Stimulated activated naive CD4-positive, alpha-beta T cell treated with Interleukin-2 at 50 U/mL for 16 hours (primary cell): ENCODE data around the gene FRY.
"Not testable (repeated sequence)": the region's sequence is repeated elsewhere in the genome, so short reads cannot be mapped to it uniquely, and the experiment has no call there.

ENCODE experiments used
- DNase-seq: peaks from one replicate; lab custom pipeline; 2025; lab: John Stamatoyannopoulos, UW

Gene FRY

GRCh38 chr13:32031025-32031814, at the start of gene FRY:
TSS of gene FRY (plus strand) at chr13:32031774. CDS start at chr13:32031796, 22 bp downstream.
- DNase-seq = peak; percentile 48

DNA sequence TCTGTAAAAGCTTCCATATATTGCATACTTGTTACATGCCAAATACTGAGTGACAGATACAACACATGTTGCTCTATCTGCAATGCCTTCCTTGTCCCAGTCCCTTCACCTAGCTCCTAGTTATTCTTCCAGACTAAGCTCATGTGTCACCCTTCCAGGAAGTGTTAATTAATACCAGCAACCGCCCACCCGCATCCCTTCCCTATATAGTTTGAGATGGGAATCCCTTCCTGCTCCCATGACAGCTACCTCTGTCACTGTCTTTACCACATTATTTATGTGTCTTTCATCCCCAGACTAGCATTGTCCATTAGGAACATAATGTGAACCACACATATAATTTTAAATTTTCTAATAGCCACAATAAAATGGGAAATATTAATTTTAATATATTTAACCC, 49.5 kb upstream of the FRY start:
- no peak for DNase-seq

DNA sequence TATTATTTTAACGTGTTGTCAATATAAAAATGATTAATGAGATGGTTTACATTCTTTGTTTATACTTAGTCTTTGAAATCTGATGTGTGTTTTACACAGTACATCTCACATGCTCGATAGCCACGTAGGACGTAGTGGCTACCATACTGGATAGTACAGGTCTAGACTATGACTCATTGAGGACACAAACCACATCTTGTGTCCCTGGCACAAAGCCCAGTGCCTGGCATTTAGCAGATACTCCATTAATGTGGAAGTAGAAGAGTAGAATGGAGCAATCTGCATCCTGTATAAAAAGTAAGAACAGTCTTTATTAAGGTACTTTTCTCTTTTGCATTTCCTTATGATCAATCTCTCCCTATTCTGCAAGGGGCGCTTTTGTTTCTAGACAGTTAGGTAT, 49.0 kb upstream of the FRY start:
- no peak for DNase-seq

DNA sequence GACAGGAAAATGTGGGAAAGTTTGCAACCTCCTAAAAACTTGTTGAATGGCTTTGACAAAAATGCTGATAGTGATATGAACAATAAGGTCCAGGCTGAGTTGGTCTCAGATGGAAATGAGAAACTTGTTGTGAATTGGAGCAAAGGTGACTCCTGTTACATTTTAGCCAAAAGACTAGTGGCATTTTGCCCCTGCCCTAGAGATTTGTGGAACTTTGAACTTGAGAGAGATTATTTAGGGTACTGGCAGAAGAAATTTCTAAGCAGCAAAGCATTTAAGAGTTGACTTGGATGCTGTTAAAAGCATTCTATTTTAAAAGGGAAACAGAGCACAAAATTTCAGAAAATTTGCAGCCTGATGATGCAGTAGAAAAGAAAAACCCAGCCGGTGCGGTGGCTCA, 47.9 kb upstream of the FRY start:
- DNase-seq = not testable (repeated sequence)

- DNase-seq = not testable (repeated sequence)
Observed at GRCh38 chr13:31984388-31984787, 47.2 kb upstream of the FRY start.

GRCh38 chr13:31986676-31987470, 44.7 kb upstream of the FRY start:
- DNase-seq = no peak

- DNase-seq = no peak
Observed at GRCh38 chr13:31987535-31988170, 43.9 kb upstream of the FRY start.

- not testable (repeated sequence) for DNase-seq
Observed at GRCh38 chr13:31994367-31994766, 37.2 kb upstream of the FRY start.

- DNase-seq = no peak
Observed at GRCh38 chr13:31996601-31997000, 35.0 kb upstream of the FRY start.

DNA sequence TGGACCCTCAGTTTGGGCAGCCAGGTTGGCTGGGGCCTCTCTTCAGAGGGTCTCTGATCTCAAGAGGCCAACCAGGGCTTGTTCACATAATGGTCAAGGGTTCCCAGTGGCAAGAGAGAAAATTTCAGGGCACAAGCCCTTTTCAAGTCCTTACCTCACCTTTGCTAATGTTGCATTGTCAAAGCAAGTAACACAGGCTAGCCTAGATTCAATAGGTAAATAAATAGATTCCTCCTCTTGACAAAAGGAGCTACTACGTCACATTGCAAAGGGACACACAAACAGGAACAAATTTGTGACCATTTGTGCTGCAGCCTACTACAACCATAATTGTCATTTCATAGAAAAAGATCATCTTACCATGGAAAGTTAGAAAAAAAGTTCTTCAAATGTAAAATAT, 33.9 kb upstream of the FRY start:
- no peak for DNase-seq

GRCh38 chr13:31998131-31998530, 33.4 kb upstream of the FRY start:
- DNase-seq = no peak

DNA sequence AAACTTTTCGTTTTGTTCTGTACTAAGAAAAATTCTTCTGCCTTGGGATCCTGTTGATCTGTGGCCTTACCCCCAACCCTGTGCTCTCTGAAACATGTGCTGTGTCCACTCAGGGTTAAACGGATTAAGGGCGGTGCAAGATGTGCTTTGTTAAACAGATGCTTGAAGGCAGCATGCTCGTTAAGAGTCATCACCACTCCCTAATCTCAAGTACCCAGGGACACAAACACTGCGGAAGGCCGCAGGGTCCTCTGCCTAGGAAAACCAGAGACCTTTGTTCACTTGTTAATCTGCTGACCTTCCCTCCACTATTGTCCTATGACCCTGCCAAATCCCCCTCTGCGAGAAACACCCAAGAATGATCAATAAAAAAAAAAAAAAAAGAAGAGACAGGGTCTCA, 30.8 kb upstream of the FRY start:
- not testable (repeated sequence) for DNase-seq

DNA sequence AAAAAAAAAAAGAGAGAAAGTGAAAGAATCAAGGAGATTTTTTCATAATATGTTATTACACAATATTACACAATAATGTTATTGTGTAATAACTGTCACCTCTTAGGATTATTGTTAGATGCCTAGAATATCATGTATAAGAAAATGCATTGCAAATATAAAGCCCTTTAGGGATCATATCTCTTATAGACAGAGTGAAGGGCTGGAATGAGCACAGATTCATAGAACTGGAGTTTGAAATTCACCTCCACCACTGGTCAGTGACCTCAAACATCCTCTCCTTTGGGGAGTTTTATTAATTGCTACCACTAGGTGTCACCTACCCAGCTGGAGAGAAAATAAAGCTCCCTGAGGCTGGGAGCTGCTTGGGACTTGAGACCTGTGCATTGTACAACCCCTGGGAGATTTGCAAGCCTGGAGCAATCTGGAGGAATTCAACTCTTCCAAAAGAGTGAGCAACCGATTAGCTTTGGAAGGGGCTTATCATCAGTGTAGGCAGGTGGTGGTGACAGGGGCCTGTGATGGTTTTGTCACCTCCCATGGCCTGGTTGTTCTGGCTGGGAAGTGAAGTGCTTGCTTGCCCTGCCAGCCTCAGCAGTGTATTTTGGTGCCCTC, 30.3 kb upstream of the FRY start:
- no peak for DNase-seq

DNA sequence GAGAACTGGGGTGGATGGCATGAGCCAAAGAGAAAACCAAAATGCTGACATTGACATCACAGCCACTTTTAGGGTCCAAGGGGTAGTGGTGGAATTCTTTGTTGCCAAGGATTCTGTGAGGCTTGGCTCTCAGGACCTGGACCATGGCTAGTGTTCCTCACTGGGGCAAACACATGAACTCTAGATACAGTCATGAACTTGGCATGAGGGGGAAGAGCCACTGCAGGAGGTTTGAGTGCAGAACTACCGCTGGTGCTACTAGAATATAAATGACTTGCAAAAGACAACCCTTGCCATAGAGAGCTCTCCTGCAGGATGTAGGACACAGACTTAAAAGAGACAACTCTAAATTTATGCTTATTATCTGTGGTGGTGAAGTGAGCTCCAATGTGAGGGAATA, 29.8 kb upstream of the FRY start:
- no peak for DNase-seq

GRCh38 chr13:32002873-32003272, 28.7 kb upstream of the FRY start:
- DNase-seq = no peak

DNA sequence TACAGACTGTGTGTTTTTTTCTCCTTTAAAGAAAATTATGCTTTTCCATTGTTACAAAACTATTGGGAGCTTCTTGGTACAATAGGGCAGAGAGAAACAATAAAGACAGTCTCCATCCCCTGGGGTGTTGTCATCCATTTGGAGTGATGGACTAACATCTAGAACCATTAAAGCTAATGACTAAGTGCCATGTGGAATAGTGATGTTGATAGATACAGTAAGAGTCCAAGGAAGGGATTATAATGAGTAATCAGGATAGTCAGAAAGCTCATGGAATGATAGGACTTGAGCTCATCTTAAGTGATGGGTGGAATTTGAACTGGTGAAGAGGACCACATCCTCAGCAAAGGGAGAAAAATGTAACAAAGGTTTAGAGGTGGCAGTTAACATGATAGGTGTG, 24.1 kb upstream of the FRY start:
- no peak for DNase-seq

DNA sequence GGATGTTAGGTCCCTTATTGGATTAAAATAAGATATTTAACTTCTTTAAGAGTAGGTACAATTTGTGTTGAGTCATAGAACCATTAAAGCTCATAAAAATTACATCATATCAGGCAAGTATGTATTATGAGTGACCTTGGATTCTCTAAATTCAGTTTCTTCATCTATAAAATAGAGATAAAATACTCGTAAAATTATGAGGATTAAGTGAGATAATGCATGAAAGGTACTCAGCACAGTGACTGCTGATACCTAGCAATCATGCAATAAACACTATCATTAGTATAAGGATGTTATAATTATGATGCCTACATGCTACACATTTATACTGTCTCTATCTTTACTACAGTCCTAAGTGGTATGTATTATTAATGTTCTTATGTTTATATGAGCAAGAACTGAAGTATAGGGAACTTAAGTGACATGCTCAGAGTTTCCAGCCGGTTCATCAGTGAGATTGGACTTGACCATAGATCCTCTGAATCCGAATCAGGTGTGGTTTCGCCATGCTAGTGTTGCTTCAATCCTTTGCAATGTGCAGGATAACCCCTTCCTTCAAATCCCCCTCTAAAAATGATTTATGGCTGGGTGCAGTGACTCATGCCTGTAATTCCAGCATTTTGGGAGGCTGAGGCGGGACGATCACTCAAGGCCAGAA, 22.9 kb upstream of the FRY start:
- no peak for DNase-seq

GRCh38 chr13:32009362-32009761, 22.2 kb upstream of the FRY start:
- no peak for DNase-seq

- no peak for DNase-seq
Observed at GRCh38 chr13:32010136-32010535, 21.4 kb upstream of the FRY start.

- no peak for DNase-seq
Observed at GRCh38 chr13:32011971-32012370, 19.6 kb upstream of the FRY start.

GRCh38 chr13:32013181-32013580, 18.4 kb upstream of the FRY start:
- no peak for DNase-seq

GRCh38 chr13:32016119-32016518, 15.5 kb upstream of the FRY start:
- DNase-seq = no peak
